ENCODE measurements around the gene HOMER2. TPM values are rescaled to one million over a fixed set of nuclear protein-coding genes. Genes with fewer than 3 reads are reported as not detected.

Gene HOMER2
- total and polyA plus RNA-seq, 2 of the 13 experiments (the other 11 are each of a cell fraction or from before 2014, with no cell fraction given), result 12.9 to 14.1 TPM

GRCh38 chr15:82849556-82850512 is 102.7 kb downstream of the HOMER2 start (continued):
- TF ChIP-seq MLX (CRISPR knock-in tag; IDR thresholded peaks at IDR 0.05), result no peak
- TF ChIP-seq NCOA5 (CRISPR knock-in tag; IDR thresholded peaks at IDR 0.05), result no peak
- TF ChIP-seq ETV5 (CRISPR knock-in tag; IDR thresholded peaks at IDR 0.05; ENCODE audit: borderline replicate concordance), result peak; percentile 58; the same call in 1 of the 2 replicates
- TF ChIP-seq TRIM24 (CRISPR knock-in tag; IDR thresholded peaks at IDR 0.05), result no peak
- TF ChIP-seq PRDM15 (CRISPR knock-in tag; IDR thresholded peaks at IDR 0.05), result peak; percentile 90
- TF ChIP-seq PATZ1 (CRISPR knock-in tag; IDR thresholded peaks at IDR 0.05), result 0 out of 2 replicates have a peak, but pooled peaks have one; percentile 22
- no peak for TF ChIP-seq U2AF1 (optimal IDR thresholded peaks at IDR 0.05; ENCODE audit: low read depth, low read length)
- no peak for TF ChIP-seq ZXDC (CRISPR knock-in tag; IDR thresholded peaks at IDR 0.05)
- TF ChIP-seq LRRFIP1 (CRISPR knock-in tag; conservative IDR thresholded peaks at IDR 0.05), result no peak
- no peak for TF ChIP-seq MIER3 (CRISPR knock-in tag; IDR thresholded peaks at IDR 0.05; ENCODE audit: borderline replicate concordance)
- TF ChIP-seq TBX2 (CRISPR knock-in tag; IDR thresholded peaks at IDR 0.05; ENCODE audit: borderline replicate concordance), result peak; percentile 39; the same call in 1 of the 2 replicates
- no peak for TF ChIP-seq HDAC1 (CRISPR knock-in tag; IDR thresholded peaks at IDR 0.05)
- no peak for TF ChIP-seq HIVEP1 (CRISPR knock-in tag; IDR thresholded peaks at IDR 0.05)
- no peak for TF ChIP-seq CSRNP2 (CRISPR knock-in tag; conservative IDR thresholded peaks at IDR 0.05; ENCODE audit: low read depth)
